ENCODE measurements around the gene MYBBP1A.

DNA sequence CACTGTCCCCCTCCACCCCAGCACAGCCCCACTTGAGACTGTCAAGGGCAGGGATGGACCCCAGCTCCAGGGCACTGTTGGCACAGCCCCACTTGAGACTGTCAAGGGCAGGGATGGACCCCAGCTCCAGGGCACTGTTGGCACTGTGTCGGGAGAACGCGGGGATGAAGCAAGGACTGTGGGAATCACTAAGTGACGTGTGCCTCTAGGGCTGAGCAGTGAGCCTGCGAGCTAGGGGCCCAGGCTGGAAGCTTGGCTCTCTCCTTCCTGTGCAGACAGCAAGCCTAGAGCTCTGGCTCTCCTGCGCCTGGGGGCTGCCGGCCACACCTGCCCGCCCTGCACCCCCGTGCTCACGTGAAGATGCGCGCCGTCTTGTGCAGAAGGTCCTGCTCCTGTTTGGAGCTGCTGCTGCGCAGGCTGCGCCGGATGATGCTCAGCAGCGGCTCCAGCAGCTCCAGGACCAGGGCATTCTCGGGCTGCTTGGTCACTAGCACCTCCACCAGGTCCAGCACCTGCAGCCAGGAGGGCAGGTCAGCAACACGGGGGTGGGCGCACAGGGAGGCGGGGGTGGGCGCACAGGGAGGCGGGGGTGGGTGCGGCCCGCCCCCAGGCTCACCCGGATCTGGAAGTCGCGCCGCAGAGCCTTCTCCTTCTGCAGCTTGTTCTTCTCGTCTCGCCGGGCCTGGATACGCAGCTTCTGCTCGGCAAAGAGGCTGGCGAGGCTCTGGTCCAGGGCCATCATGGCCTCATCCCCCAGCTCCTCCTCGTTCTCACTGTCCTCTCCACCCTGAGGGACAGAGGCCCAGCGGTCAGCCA is 10.8 kb downstream of the MYBBP1A start:
- TF ChIP-seq, protein P1, sequence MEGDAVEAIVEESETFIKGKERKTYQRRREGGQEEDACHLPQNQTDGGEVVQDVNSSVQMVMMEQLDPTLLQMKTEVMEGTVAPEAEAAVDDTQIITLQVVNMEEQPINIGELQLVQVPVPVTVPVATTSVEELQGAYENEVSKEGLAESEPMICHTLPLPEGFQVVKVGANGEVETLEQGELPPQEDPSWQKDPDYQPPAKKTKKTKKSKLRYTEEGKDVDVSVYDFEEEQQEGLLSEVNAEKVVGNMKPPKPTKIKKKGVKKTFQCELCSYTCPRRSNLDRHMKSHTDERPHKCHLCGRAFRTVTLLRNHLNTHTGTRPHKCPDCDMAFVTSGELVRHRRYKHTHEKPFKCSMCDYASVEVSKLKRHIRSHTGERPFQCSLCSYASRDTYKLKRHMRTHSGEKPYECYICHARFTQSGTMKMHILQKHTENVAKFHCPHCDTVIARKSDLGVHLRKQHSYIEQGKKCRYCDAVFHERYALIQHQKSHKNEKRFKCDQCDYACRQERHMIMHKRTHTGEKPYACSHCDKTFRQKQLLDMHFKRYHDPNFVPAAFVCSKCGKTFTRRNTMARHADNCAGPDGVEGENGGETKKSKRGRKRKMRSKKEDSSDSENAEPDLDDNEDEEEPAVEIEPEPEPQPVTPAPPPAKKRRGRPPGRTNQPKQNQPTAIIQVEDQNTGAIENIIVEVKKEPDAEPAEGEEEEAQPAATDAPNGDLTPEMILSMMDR (IDR thresholded peaks at IDR 0.05 in 8 of 11, conservative IDR thresholded peaks at IDR 0.05 in 3 of 11) = no peak
- TF ChIP-seq POLR2AphosphoS5 (IDR thresholded peaks at IDR 0.05) = peak in 1 of 3 donors; percentile 41
